Keratinocyte (primary cell): ENCODE measurements around the gene ASTN1.

Source experiments
- EZH2 ChIP-seq: IDR thresholded peaks from one replicate; pipeline ENCODE4 v1.6.1; 2012; ENCODE audit warnings: inconsistent platforms, mild to moderate bottlenecking, low read length, moderate library complexity
- TF ChIP-seq, protein P1 (sequence below), 3 experiments: IDR thresholded peaks in 1 of 3; conservative IDR thresholded peaks in 1 of 3; optimal IDR thresholded peaks in 1 of 3; 2 replicates in 2 of 3; 3 replicates in 1 of 3; pipeline versions ENCODE3 to v1.5.1; 2011; ENCODE audit warnings: low read length in 3 of 3, mild to moderate bottlenecking in 3 of 3, moderate library complexity in 2 of 3, control low read depth in 1 of 3, inconsistent platforms in 1 of 3; ENCODE audit not compliant: insufficient read depth in 2 of 3; ENCODE audit errors: extremely low read depth in 1 of 3

DNA sequence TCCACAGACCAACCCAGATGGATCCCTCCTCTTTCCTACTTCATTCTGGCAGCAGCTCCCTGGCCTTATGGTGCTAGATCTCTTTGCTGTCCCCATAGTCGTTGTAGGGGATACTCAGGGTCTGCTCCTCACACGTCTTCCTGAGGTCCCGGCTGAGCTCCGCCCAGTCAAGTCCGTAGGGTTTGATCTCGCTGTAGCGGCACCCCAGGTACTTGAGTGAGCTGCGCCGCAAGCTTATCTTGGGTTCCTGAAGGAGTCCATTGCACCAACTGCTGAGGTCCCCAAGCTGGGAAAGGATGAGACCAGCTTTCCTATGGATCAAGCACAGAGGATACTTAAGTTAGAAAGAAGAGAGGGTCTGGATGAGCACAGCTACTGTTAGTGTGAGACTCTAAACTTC is 300.3 kb downstream of the ASTN1 start:
- TF ChIP-seq, protein P1, sequence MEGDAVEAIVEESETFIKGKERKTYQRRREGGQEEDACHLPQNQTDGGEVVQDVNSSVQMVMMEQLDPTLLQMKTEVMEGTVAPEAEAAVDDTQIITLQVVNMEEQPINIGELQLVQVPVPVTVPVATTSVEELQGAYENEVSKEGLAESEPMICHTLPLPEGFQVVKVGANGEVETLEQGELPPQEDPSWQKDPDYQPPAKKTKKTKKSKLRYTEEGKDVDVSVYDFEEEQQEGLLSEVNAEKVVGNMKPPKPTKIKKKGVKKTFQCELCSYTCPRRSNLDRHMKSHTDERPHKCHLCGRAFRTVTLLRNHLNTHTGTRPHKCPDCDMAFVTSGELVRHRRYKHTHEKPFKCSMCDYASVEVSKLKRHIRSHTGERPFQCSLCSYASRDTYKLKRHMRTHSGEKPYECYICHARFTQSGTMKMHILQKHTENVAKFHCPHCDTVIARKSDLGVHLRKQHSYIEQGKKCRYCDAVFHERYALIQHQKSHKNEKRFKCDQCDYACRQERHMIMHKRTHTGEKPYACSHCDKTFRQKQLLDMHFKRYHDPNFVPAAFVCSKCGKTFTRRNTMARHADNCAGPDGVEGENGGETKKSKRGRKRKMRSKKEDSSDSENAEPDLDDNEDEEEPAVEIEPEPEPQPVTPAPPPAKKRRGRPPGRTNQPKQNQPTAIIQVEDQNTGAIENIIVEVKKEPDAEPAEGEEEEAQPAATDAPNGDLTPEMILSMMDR (optimal IDR thresholded peaks at IDR 0.05 in 1 of 3, IDR thresholded peaks at IDR 0.05 in 1 of 3, conservative IDR thresholded peaks at IDR 0.05 in 1 of 3; ENCODE audit: extremely low read depth in 1 of 3, insufficient read depth in 2 of 3, low read length in 3 of 3) = no peak
- TF ChIP-seq EZH2 = no peak
